A673 (cell line): Measurements from ENCODE around the gene RBFOX2. TPM values are rescaled to one million over a fixed set of nuclear protein-coding genes. Genes with fewer than 3 reads are reported as not detected.

Experiments used
- BruUV-seq: library from RNA; stranded (reverse); fragments of 400-500 nt; replicated peaks from 2 replicates; lab custom pipeline; 2021; lab: Mats Ljungman, UMichigan
- CTCF ChIA-PET: fragments of 300-600 bp; sonication (Branson Sonifier 250); formaldehyde crosslinking; loops from one replicate; lab custom pipeline; 2022; ENCODE audit warnings: antibody characterized with exemption; lab: Charles Lee
- POLR2A ChIA-PET: fragments of 300-600 bp; sonication (Branson Sonifier 250); formaldehyde crosslinking; loops from one replicate; lab custom pipeline; 2022; ENCODE audit warnings: antibody characterized with exemption; ENCODE audit not compliant: low non-redundant PET; lab: Charles Lee
- DNase-seq: peaks from one replicate; pipeline ENCODE4 v3.0.0-alpha.2; 2015; ENCODE audit warnings: low spot score
- H3K27ac ChIP-seq: fragments of 200-600 bp; sonication (generic); 2 replicates; pipeline ENCODE4 v1.5.1; 2016; ENCODE audit warnings: mixed run types, low read depth, mild to moderate bottlenecking, mixed read lengths, antibody characterized with exemption, low read length; ENCODE audit not compliant: poor library complexity, severe bottlenecking
- H3K27me3 ChIP-seq: fragments of 200-600 bp; sonication (generic); replicated peaks from 2 replicates; pipeline ENCODE4 v1.6.1; 2017; ENCODE audit warnings: mixed run types, low read depth, mild to moderate bottlenecking, mixed read lengths, antibody characterized with exemption, low read length; ENCODE audit not compliant: insufficient read depth, poor library complexity
- H3K36me3 ChIP-seq: fragments of 200-600 bp; sonication (generic); 2 replicates; pipeline ENCODE4 v1.6.1; 2016; ENCODE audit warnings: mixed run types, mild to moderate bottlenecking, mixed read lengths, antibody characterized with exemption, low read length; ENCODE audit not compliant: insufficient read depth, poor library complexity, severe bottlenecking
- H3K4me1 ChIP-seq: fragments of 200-600 bp; sonication (generic); 2 replicates; pipeline ENCODE4 v1.6.1; 2017; ENCODE audit warnings: mixed run types, mild to moderate bottlenecking, mixed read lengths, antibody characterized with exemption, low read length; ENCODE audit not compliant: insufficient read depth, poor library complexity, severe bottlenecking
- H3K4me3 ChIP-seq: fragments of 200-600 bp; sonication (generic); 2 replicates; pipeline ENCODE4 v1.5.1; 2016; ENCODE audit warnings: low read depth, mixed run types, mild to moderate bottlenecking, mixed read lengths, low read length; ENCODE audit not compliant: poor library complexity, severe bottlenecking
- H3K9me3 ChIP-seq: fragments of 200-600 bp; sonication (generic); 2 replicates; pipeline ENCODE4 v1.6.1; 2016; ENCODE audit warnings: mixed run types, low read depth, mild to moderate bottlenecking, mixed read lengths, antibody characterized with exemption, low read length; ENCODE audit not compliant: poor library complexity, severe bottlenecking
- CTCF ChIP-seq: fragments of 300-800, 200-600 bp; sonication (generic); conservative IDR thresholded peaks from 2 replicates; pipeline ENCODE4 v1.5.1; 2017; ENCODE audit warnings: low read depth, mild to moderate bottlenecking, antibody characterized with exemption, low read length, moderate library complexity, mixed read lengths
- EZH2 ChIP-seq: fragments of 200-600 bp; sonication (generic); IDR thresholded peaks from 2 replicates; pipeline ENCODE4 v1.6.1; 2017; ENCODE audit warnings: borderline replicate concordance, low read depth, mild to moderate bottlenecking, mixed read lengths, antibody characterized with exemption, low read length; ENCODE audit not compliant: poor library complexity, severe bottlenecking
- intact Hi-C: fragments of 100-400 bp; cut with micrococcal nuclease; formaldehyde crosslinking; loops from one replicate; pipeline ENCODE4 v1.10.0; 2022; ENCODE audit not compliant: unreplicated experiment
- total RNA-seq: library from RNA; stranded (reverse); gene quantifications from 2 replicates; pipeline ENCODE4 v1.2.3, GENCODE V29; 2021

The RBFOX2 gene
- total RNA-seq, 1 experiment from 2014 or later = 142 TPM

DNA sequence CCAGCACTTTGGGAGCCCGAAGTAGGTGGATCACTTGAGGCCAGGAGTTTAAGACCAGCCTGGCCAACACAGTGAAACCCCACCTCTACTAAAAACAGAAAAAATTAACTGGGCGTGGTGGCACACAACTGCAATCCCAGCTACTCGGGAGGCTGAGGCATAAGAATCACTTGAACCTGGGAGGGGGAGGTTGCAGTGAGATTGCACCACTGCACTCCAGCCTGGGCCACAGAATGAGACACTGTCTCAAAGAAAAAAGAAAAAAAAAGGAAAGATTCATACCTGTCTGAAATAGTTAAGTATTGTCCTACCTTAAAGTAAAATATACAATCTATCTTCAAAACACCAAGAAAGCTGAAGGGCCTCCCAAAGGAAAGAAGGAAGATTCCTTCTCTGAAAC is 20.1 kb downstream of the RBFOX2 start:
- TF ChIP-seq CTCF = no peak
- TF ChIP-seq EZH2 = no peak
- Histone ChIP-seq H3K27ac (no peak overlapping the region), H3K27me3 (no peaks in the 10 kb centered on the region), H3K9me3 (no peaks in the 10 kb centered on the region), H3K4me3 (no peak overlapping the region), H3K4me1 (peaks cover 34% of the 10 kb centered on the region), H3K36me3 (no peaks in the 10 kb centered on the region)
- no TSS peak for BruUV-seq
- DNase-seq = no peak
- ChIA-PET POLR2A (no interaction called here), CTCF (no interaction called here)
- intact Hi-C loops = no loop called here

DNA sequence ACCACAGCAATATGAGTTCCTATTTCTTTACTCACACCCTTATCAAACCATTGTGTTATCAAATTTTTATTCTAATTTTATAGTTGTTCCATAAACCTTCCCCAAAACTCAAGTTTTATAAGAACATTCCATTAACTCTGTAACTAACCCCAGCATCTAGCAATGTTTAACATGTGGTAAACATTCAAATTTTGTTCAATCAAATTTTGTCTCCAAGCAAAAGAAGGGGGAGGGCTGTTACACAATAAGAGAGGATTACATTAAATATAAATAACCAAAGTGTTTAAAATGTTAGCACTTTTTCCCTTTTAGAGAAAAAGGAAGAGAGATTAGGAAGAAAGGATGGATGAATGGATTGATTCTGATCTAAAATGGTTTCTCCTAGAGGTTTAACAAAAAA is 20.5 kb downstream of the RBFOX2 start:
- no peak for DNase-seq
- no TSS peak for BruUV-seq
- no peak overlapping the region for H3K4me3 ChIP-seq
- ChIA-PET CTCF (no interaction called here), POLR2A (no interaction called here)
- no peaks in the 10 kb centered on the region for H3K27me3 ChIP-seq
- H3K4me1 ChIP-seq = peaks cover 30% of the 10 kb centered on the region
- intact Hi-C loops = no loop called here
- TF ChIP-seq EZH2 = no peak
- no peak for TF ChIP-seq CTCF
- no peaks in the 10 kb centered on the region for H3K36me3 ChIP-seq
- no peak overlapping the region for H3K27ac ChIP-seq
- H3K9me3 ChIP-seq = no peaks in the 10 kb centered on the region

DNA sequence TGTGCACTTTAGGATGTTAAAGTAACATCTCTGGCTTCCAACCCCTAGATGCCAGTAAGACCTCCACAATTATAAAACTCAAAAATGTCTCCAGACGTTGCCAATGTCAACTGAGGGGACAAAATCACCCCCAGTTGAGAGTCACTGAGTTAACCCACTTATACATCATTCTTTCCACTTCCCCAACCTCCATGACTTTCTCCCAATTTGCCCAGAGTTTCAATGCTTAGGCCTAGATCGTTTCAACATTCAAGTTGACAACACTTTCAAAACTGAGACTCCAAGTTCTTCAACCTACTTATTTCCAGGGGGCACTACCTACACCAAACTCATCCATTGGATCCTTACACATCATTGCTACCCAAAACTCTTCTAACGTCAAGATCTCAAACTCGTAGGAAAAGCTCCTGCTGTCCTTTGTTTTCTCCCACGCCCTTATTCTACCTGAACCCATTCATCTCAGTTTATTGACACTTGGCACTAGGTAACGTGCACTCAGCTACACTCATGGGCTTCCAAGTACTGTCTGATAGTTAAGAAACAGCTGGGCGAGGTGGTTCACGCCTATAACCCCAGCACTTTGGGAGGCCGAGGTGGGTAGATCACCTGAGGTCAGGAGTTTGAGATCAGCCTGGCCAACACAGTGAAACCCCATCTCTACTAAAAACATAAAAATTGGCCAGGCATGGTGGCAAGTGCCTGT is 24.5 kb downstream of the RBFOX2 start:
- Histone ChIP-seq H3K4me3 (no peak overlapping the region), H3K27me3 (no peaks in the 10 kb centered on the region), H3K4me1 (peaks cover 14% of the 10 kb centered on the region), H3K9me3 (no peaks in the 10 kb centered on the region), H3K27ac (no peak overlapping the region), H3K36me3 (no peaks in the 10 kb centered on the region)
- no peak for TF ChIP-seq CTCF
- no peak for TF ChIP-seq EZH2
- ChIA-PET POLR2A (no interaction called here), CTCF (no interaction called here)
- intact Hi-C loops = no loop called here
- no TSS peak for BruUV-seq
- DNase-seq = no peak
